T-helper 2 cell treated with Interferon-gamma antibody and Interleukin-4, amounts not matched to agents 100 ng/mL and 5 ng/mL, for 36 hours (primary cell): ENCODE results near the gene AP1S3. TPM values are rescaled to one million over a fixed set of nuclear protein-coding genes. Genes with fewer than 3 reads are reported as not detected.
"Not testable (repeated sequence)": the region's sequence is repeated elsewhere in the genome, so short reads cannot be mapped to it uniquely, and the experiment has no call there.

Source experiments
- intact Hi-C: fragments of 100-400 bp; cut with micrococcal nuclease; formaldehyde crosslinking; loops from one replicate; pipeline ENCODE4 v1.15.1; 2023
- total RNA-seq: library from RNA; stranded (reverse); gene quantifications from 2 replicates; pipeline ENCODE4 v1.2.3, GENCODE V29; 2022

The AP1S3 gene
- total RNA-seq, 1 donor from 2014 or later: 8.8 TPM

- intact Hi-C loops: no loop called here
Observed at GRCh38 chr2:223854741-223855140, 17.4 kb upstream of the AP1S3 start.

- intact Hi-C loops: no loop called here
Observed at GRCh38 chr2:223853425-223853837, 16.0 kb upstream of the AP1S3 start.

DNA sequence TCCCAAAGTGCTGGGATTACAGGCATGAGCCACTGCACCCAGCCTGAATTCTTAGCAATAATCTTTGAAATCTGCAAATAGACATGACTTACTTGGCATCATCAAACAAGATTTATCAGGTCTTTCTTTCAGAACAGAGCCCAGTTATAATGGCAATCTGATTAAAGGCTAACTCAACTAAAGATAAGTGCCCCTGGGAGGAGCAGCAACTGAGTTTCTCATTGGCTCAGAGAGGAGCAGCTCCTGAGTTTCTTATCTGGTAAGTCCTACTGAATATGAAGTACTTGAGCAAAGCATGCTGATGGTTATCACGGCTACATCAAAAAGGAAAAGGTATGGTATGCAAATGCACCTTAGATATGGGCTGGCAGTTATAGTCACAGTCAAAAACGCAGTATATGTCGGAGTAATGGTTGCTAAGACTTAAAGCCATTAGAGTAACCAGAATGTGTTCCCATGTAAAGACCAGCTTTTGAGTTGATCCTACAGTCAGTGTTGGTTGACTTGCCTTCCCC lies 15.0 kb upstream of the AP1S3 start:
- intact Hi-C loops: no loop called here

- intact Hi-C loops: no loop called here
Observed at GRCh38 chr2:223847410-223847809, 10.0 kb upstream of the AP1S3 start.

DNA sequence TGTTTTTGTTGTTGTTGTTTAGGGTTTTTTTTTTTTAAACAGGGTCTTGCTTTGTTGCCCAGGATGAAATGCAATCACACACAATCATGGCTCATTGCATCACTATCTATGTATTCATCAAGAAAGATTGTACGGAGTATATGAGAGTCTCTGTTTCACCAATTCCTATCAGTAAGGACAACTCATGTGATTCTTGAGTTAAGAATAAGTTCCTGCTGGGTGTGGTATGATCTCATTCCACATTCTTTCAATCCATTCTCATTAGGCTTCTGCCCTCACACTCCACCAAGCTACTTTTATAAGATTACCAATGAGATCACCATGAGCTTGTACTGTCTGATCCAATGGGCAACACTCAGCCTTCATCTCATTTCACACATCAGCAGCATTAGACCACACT lies 9.1 kb upstream of the AP1S3 start:
- intact Hi-C loops: no loop called here

GRCh38 chr2:223841436-223842190 lies 4.2 kb upstream of the AP1S3 start:
- intact Hi-C loops: no loop called here

- intact Hi-C loops: loop anchor here (2.0 kb wide), 1 partner anchor 31 kb away; no protein-coding TSS in a partner anchor
Observed at GRCh38 chr2:223835701-223836532, 1.5 kb downstream of the AP1S3 start.

DNA sequence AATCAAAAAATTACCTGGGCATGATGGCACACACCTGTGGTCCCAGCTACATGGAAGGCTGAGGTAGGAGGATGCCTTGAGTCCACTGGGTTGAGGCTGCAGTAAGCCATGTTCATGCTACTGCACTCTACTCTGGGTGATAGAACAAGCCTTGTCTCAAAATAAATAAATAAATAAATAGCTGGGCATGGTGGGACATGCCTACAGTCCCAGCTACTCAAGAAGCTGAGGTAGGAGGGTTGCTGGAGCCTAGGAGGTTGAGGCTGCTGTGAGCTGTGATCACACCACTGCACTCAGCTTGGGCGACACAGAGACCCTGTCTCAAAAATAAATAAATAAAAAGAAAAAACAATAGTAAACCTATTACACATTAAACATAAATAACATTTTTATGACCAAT lies 3.0 kb downstream of the AP1S3 start:
- intact Hi-C loops: no loop called here

- intact Hi-C loops: no loop called here
Observed at GRCh38 chr2:223832241-223832903, 5.0 kb downstream of the AP1S3 start.

GRCh38 chr2:223829128-223829527 lies 8.3 kb downstream of the AP1S3 start:
- intact Hi-C loops: no loop called here

GRCh38 chr2:223828314-223828713 lies 9.1 kb downstream of the AP1S3 start:
- intact Hi-C loops: no loop called here

DNA sequence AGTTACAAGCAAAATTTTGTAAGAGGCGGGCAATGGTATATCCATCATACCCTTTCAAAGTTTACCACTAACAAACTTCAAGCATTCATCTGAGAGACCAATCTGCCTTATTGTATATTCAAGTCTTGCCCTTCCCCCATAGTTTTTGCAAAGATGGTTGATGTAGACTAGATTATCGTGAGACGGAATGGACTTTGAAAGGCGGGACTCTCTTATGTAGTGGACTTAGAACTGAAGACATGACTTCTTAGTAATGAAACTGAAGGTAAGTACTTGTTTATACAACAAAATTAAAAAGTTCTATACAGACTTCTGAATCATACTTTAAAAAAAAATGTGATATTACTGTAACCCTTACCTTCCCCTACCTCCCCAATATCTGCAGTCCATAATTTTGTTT lies 10.4 kb downstream of the AP1S3 start:
- intact Hi-C loops: no loop called here

GRCh38 chr2:223824301-223824700 lies 13.1 kb downstream of the AP1S3 start:
- intact Hi-C loops: no loop called here

DNA sequence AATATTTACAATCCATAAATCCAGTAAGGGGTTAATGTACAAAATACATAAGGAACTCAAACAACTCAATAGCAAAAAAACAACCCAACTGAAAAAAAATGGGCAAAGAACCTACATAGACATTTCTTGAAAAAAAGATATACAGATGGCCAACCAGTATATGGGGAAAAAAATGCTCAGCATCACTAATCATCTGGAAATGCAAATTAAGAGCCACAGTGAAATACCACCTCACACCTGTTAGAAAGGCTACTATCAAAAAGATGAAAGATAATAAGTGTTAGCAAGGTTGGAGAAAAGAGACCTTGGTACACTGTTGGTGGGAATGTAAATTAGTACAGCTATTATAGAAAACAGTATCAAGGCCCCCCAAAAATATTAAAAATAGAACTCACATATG lies 14.6 kb downstream of the AP1S3 start:
- intact Hi-C loops: no loop called here

- intact Hi-C loops: no loop called here
Observed at GRCh38 chr2:223820549-223820948, 16.8 kb downstream of the AP1S3 start.

DNA sequence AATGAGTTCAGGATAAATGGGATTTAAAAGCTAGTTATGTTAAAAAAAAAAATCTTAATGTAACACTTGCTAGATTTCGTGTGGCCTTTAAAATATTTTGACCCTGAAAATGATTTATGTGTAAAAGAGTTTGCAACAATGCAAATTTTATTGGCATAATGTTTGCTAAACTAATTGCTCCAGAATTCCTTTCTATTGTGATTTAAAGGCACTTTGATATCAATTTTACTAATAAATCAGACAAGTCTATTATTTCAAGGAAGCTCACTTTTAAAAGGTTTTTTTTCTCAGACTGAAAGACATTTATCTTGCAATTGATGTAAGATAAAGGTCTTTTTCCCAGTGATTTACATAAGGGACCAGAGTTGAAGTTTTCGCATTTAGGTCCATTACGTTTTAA lies 17.5 kb downstream of the AP1S3 start:
- intact Hi-C loops: no loop called here

- intact Hi-C loops: no loop called here
Observed at GRCh38 chr2:223815884-223816570, 21.4 kb downstream of the AP1S3 start.

GRCh38 chr2:223815186-223815883 lies 22.0 kb downstream of the AP1S3 start:
- intact Hi-C loops: no loop called here

DNA sequence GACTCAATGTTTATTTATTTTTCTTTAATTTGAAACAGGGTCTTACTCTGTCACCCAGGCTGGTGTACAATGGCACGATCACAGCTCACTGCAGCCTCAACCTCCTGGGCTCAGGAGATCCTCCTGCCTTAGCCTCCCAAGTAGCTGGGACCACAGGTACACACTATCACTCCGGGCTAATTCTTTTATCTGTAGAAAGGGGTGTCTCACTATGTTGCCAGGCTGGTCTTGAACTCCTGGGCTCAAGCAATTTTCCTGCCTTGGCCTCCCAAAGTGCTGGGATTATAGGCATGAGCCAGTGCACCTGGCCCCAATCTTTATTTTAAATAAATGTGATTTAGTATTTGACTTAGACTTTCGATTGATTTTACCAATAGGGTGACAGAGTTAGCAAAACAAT lies 22.6 kb downstream of the AP1S3 start:
- intact Hi-C loops: not testable (repeated sequence)

- intact Hi-C loops: no loop called here
Observed at GRCh38 chr2:223813329-223813728, 24.1 kb downstream of the AP1S3 start.

DNA sequence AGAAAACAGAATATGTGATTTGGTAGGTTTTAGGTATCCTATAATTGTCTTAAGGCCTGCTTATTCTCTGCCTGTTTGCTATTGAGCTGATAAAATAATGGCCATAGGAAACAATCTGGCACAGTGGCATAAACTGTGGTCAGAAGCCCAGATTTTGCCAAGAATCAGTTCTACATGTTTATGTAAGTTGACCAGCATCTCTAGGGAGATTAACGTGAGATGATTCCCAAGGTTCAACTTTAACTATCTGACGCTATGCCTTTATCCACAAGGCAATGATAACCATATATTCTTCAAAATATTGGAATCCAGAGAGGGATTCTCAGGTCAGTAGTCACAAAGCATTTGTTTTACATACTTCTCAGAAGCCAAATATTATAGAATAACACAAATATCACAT lies 25.6 kb downstream of the AP1S3 start:
- intact Hi-C loops: no loop called here
